GM12864 (cell line): ENCODE measurements around the gene C16orf96.

Source experiments
- DNase-seq: peaks from one replicate; pipeline ENCODE4 v3.0.0-alpha.2; 2011; ENCODE audit warnings: low read depth
- H3K4me3 ChIP-seq: 2 replicates; pipeline ENCODE4 v1.5.1; 2011; ENCODE audit warnings: mild to moderate bottlenecking, low read depth, low read length, control low read depth
- CTCF ChIP-seq: IDR thresholded peaks from 2 replicates; pipeline ENCODE4 v1.5.1; 2011; ENCODE audit warnings: low read depth, mild to moderate bottlenecking, moderate library complexity, low read length, control low read depth, inconsistent platforms; ENCODE audit errors: missing control alignments

Gene C16orf96

GRCh38 chr16:4606354-4606753, 50.2 kb downstream of the C16orf96 start:
- DNase-seq, result no peak
- no peak for TF ChIP-seq CTCF
- H3K4me3 ChIP-seq, result no peak overlapping the region

GRCh38 chr16:4607841-4608703, 51.9 kb downstream of the C16orf96 start:
- no peak for TF ChIP-seq CTCF
- H3K4me3 ChIP-seq, result no peak overlapping the region
- no peak for DNase-seq

- H3K4me3 ChIP-seq, result no peak overlapping the region
- no peak for TF ChIP-seq CTCF
- no peak for DNase-seq
Measured at GRCh38 chr16:4608704-4608980, 52.5 kb downstream of the C16orf96 start.

- no peak for TF ChIP-seq CTCF
- DNase-seq, result no peak
- no peak overlapping the region for H3K4me3 ChIP-seq
Measured at GRCh38 chr16:4609200-4610010, 53.3 kb downstream of the C16orf96 start.

GRCh38 chr16:4610011-4611005, 54.2 kb downstream of the C16orf96 start:
- TF ChIP-seq CTCF, result no peak
- H3K4me3 ChIP-seq, result no peak overlapping the region
- no peak for DNase-seq

- no peak overlapping the region for H3K4me3 ChIP-seq
- DNase-seq, result no peak
- TF ChIP-seq CTCF, result no peak
Measured at GRCh38 chr16:4611337-4612021, 55.3 kb downstream of the C16orf96 start.
